Activated B cell treated with CpG ODN at 0.5 μM for 24 hours (primary cell): ENCODE results near the gene PDLIM7. TPM values are rescaled to one million over a fixed set of nuclear protein-coding genes. Genes with fewer than 3 reads are reported as not detected.

Experiments used
- ATAC-seq: fragments of 200-7000 bp; cut with Tn5 transposase; one replicate; pipeline ENCODE4 v1.10.0; 2021; ENCODE audit warnings: low read depth, mild to moderate bottlenecking, moderate library complexity
- CTCF ChIA-PET: fragments of 350-600 bp; sonication (Branson Sonifier 250); formaldehyde crosslinking; loops from one replicate; lab custom pipeline; 2021; ENCODE audit warnings: antibody characterized with exemption; lab: Charles Lee
- POLR2A ChIA-PET: fragments of 350-600 bp; sonication (Branson Sonifier 250); formaldehyde crosslinking; loops from one replicate; lab custom pipeline; 2021; ENCODE audit warnings: antibody characterized with exemption; lab: Charles Lee
- DNase-seq: peaks from one replicate; pipeline ENCODE4 v3.0.0; 2022
- H3K27ac Mint-ChIP-seq: one replicate; pipeline ENCODE4 v1.8.0; 2020; ENCODE audit warnings: mixed read lengths
- H3K27me3 Mint-ChIP-seq: one replicate; pipeline ENCODE4 v1.8.0; 2021; ENCODE audit warnings: mixed read lengths
- H3K36me3 Mint-ChIP-seq: one replicate; pipeline ENCODE4 v1.8.0; 2021; ENCODE audit warnings: low read depth, mixed read lengths
- H3K4me1 Mint-ChIP-seq: one replicate; pipeline ENCODE4 v1.8.0; 2021; ENCODE audit warnings: mixed read lengths
- H3K4me3 Mint-ChIP-seq: one replicate; pipeline ENCODE4 v1.8.0; 2020; ENCODE audit warnings: mild to moderate bottlenecking, mixed read lengths
- H3K9me3 Mint-ChIP-seq: one replicate; pipeline ENCODE4 v1.8.0; 2020; ENCODE audit warnings: mixed read lengths
- intact Hi-C: fragments of 100-400 bp; cut with micrococcal nuclease; formaldehyde crosslinking; loops from one replicate; pipeline ENCODE4 v1.15.1; 2024
- total RNA-seq: library from RNA; stranded (reverse); gene quantifications from 2 replicates; pipeline ENCODE4 v1.2.3, GENCODE V29; 2022
- TF ChIP-seq, protein P1 (sequence below): fragments of 200-600 bp; IDR thresholded peaks from one replicate; pipeline ENCODE4 v1.8.0; 2022; ENCODE audit warnings: antibody characterized with exemption, mild to moderate bottlenecking

The PDLIM7 gene
- total RNA-seq, 1 donor from 2014 or later, result 17.7 TPM

DNA sequence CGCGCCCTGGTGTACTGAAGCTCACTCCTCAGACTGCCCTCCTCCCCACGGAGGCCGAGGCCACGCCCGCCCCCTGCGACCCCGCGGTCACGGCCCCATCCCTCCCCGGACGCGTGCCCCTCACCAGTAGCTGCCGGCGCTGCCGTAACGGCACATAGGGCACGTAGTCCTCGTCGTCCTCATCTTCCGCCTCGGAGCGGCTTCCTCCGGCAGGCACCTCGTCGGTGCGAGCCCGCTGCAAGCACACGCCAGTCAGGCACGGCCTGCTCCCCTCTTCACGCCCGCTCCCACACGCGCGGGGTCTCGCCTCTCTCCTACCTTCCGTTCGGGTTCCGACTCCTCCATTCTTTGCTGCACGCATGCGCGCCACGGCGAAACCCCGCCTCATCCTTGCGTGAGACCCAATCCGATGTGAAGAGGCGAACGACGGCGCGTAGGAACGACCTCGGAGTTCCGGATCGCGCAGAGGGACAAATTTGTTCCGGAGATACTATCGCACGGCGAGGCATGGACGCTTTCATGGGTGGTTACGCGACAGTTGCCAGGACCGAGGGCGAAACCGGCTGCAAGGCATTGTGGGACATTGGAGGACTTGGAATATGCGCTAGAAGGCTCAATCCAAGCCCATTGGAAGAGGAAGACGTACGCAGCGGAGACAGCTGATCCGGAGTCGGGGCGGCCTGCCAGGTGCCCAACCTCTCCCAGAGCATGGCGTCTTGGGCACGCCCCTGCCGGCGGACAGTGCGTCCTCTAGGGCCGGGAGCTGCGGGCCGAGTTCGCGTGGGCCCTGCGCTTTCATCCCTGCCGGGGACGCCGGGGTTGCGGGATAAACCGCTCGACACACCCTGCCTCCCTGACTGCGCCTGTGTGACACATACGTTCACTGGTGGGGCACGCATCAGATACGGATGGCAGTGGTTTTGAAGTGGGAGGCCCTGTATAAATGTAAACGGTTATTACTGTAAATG is 19.5 kb upstream of the PDLIM7 start, which contains the start of gene DDX41:
TSS of gene DDX41 (minus strand) at position 361 of the 968 bp plus-strand sequence. CDS start at position 345, 16 bp downstream.
- peak; percentile 93 for DNase-seq
- Mint-ChIP-seq H3K36me3 (peaks cover 74% of the 10 kb centered on the region), H3K27me3 (no peaks in the 10 kb centered on the region), H3K4me3 (peak within 1 kb of the TSS; percentile 98), H3K27ac (peak within 1 kb of the TSS; percentile 94), H3K4me1 (peaks cover 50% of the 10 kb centered on the region), H3K9me3 (no peaks in the 10 kb centered on the region)
- TF ChIP-seq, protein P1, sequence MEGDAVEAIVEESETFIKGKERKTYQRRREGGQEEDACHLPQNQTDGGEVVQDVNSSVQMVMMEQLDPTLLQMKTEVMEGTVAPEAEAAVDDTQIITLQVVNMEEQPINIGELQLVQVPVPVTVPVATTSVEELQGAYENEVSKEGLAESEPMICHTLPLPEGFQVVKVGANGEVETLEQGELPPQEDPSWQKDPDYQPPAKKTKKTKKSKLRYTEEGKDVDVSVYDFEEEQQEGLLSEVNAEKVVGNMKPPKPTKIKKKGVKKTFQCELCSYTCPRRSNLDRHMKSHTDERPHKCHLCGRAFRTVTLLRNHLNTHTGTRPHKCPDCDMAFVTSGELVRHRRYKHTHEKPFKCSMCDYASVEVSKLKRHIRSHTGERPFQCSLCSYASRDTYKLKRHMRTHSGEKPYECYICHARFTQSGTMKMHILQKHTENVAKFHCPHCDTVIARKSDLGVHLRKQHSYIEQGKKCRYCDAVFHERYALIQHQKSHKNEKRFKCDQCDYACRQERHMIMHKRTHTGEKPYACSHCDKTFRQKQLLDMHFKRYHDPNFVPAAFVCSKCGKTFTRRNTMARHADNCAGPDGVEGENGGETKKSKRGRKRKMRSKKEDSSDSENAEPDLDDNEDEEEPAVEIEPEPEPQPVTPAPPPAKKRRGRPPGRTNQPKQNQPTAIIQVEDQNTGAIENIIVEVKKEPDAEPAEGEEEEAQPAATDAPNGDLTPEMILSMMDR, result no peak
- CTCF ChIA-PET, result interaction anchor here (1.4 to 3.5 kb wide), 2 partner anchors 16 to 404 kb away, joined by 3 to 21 read pairs; no protein-coding TSS in a partner anchor
- intact Hi-C loops, result loop anchor here (1.0 to 2.0 kb wide), 4 partner anchors 8 to 76 kb away; partner anchors contain the start of genes DOK3, FAM193B, PDLIM7 and TMED9
- POLR2A ChIA-PET, result interaction anchor here (0.6 to 1.6 kb wide), 4 partner anchors 9 to 1046 kb away, joined by 3 to 9 read pairs (median 4); partner anchors contain the start of gene RNF44
- peak; percentile 92 for ATAC-seq

DNA sequence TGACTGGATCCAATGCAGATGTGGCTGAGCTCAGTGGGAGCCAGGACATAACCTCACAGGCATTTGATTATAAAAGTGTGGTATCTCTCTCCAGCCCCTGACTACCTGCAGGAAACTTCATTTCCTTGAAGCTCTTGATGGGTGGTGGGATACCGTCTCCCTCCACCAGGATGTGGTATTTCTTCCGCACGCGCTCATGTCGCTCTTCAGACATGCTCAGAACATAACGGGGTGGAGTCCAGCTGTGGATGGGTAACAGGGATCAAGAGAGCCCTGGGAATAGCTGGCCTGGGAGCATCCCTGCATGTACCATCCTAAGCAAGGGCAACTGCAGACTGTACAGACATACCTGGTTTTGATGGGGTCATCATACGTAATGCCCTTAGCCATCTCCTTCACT is 18.2 kb upstream of the PDLIM7 start:
- H3K4me3 Mint-ChIP-seq, result peak overlapping the region; percentile 98
- peaks cover 75% of the 10 kb centered on the region for H3K36me3 Mint-ChIP-seq
- H3K9me3 Mint-ChIP-seq, result no peaks in the 10 kb centered on the region
- POLR2A ChIA-PET, result interaction anchor here (0.8 kb wide), 1 partner anchor 77 kb away, joined by 3 read pairs; no protein-coding TSS in a partner anchor
- intact Hi-C loops, result no loop called here
- DNase-seq (no peak), ATAC-seq (no peak)
- H3K27ac Mint-ChIP-seq, result peak overlapping the region; percentile 94
- no peaks in the 10 kb centered on the region for H3K27me3 Mint-ChIP-seq
- TF ChIP-seq, protein P1, result no peak
- CTCF ChIA-PET, result interaction anchor here (0.8 to 3.5 kb wide), 4 partner anchors 14 to 402 kb away, joined by 3 to 21 read pairs (median 4); no protein-coding TSS in a partner anchor
- H3K4me1 Mint-ChIP-seq, result peaks cover 56% of the 10 kb centered on the region

DNA sequence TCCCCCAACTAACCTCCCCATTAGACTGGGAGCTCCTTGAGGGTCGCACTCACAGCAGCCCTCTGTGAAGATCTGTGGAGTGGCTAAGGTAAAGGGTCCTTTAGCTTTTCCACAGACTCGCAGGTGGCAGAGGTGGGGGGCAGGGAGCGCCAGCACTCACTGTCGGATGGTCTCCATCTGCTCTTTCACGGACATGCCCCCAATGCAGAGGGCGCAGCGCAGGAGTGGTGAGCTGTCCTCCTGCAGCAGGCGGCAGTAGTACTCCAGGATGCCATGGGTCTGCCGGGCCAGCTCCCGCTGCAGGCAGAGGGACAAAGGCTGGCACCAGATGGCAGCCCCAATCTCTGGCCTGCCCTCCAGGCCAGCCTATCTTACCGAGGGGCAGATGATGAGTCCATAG is 17.1 kb upstream of the PDLIM7 start:
- H3K27ac Mint-ChIP-seq, result no peak overlapping the region
- ChIA-PET CTCF (interaction anchor here (3.5 kb wide), 1 partner anchor 13 kb away, joined by 21 read pairs; no protein-coding TSS in a partner anchor), POLR2A (no interaction called here)
- peaks cover 70% of the 10 kb centered on the region for H3K36me3 Mint-ChIP-seq
- peak overlapping the region; percentile 98 for H3K4me3 Mint-ChIP-seq
- no peak for DNase-seq
- H3K4me1 Mint-ChIP-seq, result peaks cover 58% of the 10 kb centered on the region
- ATAC-seq, result no peak
- TF ChIP-seq, protein P1, result no peak
- H3K9me3 Mint-ChIP-seq, result no peaks in the 10 kb centered on the region
- intact Hi-C loops, result no loop called here
- no peaks in the 10 kb centered on the region for H3K27me3 Mint-ChIP-seq

DNA sequence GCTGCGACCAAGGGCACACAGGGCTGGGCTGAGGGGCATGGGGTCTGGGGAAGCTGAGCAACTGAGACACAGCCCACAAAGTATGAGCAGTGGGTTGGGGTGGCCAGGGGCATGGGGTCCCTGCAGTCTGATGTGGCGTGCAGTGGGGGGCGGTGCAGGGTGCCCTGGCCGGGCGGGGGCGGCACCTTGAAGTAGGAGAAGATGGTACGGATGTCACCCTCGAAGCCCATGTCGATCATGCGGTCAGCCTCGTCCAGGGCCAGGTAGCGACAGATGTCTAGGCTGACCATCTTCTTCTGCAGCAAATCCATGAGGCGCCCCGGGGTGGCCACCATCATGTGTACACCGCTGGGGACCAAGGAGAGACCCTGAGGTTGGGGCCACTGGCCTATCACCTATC is 16.1 kb upstream of the PDLIM7 start:
- DNase-seq (no peak), ATAC-seq (no peak)
- TF ChIP-seq, protein P1, result no peak
- H3K27me3 Mint-ChIP-seq, result no peaks in the 10 kb centered on the region
- intact Hi-C loops, result no loop called here
- H3K36me3 Mint-ChIP-seq, result peaks cover 67% of the 10 kb centered on the region
- no peaks in the 10 kb centered on the region for H3K9me3 Mint-ChIP-seq
- ChIA-PET CTCF (no interaction called here), POLR2A (no interaction called here)
- peaks cover 62% of the 10 kb centered on the region for H3K4me1 Mint-ChIP-seq
- H3K4me3 Mint-ChIP-seq, result no peak overlapping the region
- H3K27ac Mint-ChIP-seq, result no peak overlapping the region
